Fibroblast of lung (primary cell): ENCODE results near the gene P3H4. TPM values are rescaled to one million over a fixed set of nuclear protein-coding genes. Genes with fewer than 3 reads are reported as not detected.

ENCODE experiments used
- DNase-seq, 2 donors: peaks; one replicate each; pipeline versions ENCODE4 v3.0.0 to v3.0.0-alpha.2; 2010; ENCODE audit warnings: low read depth in 2 of 2
- H2AFZ ChIP-seq: 2 replicates; pipeline ENCODE4 v1.5.1; 2012; ENCODE audit warnings: low read length, control low read depth, inconsistent platforms
- H3K27ac ChIP-seq: 2 replicates; pipeline ENCODE4 v1.5.1; 2011; ENCODE audit warnings: low read length, control low read depth; ENCODE audit not compliant: insufficient read depth
- H3K27me3 ChIP-seq: 2 replicates; pipeline ENCODE4 v1.5.1; 2011; ENCODE audit warnings: mild to moderate bottlenecking, low read length; ENCODE audit not compliant: control insufficient read depth, insufficient read depth
- H3K36me3 ChIP-seq: 2 replicates; pipeline ENCODE4 v1.5.1; 2011; ENCODE audit warnings: low read length; ENCODE audit not compliant: control insufficient read depth, insufficient read depth
- H3K4me1 ChIP-seq: 2 replicates; pipeline ENCODE4 v1.5.1; 2011; ENCODE audit warnings: low read length; ENCODE audit not compliant: control insufficient read depth, insufficient read depth; ENCODE audit errors: extremely low read depth
- H3K4me2 ChIP-seq: 2 replicates; pipeline ENCODE4 v1.5.1; 2011; ENCODE audit warnings: low read length, control low read depth; ENCODE audit not compliant: insufficient read depth; ENCODE audit errors: extremely low read depth
- H3K4me3 ChIP-seq, 4 experiments: fragments of 200-600 bp in 1 of 4; sonication (generic) in 1 of 4; replicated peaks in 1 of 4; 2 replicates each; pipeline ENCODE4 v1.5.1; 2011 to 2016; ENCODE audit warnings: low read length in 4 of 4, low read depth in 3 of 4, mild to moderate bottlenecking in 3 of 4, control low read depth in 2 of 4, inconsistent platforms in 1 of 4, mixed read lengths in 1 of 4; ENCODE audit not compliant: insufficient read depth in 1 of 4; ENCODE audit errors: control extremely low read depth in 1 of 4
- H3K79me2 ChIP-seq: 2 replicates; pipeline ENCODE4 v1.5.1; 2012; ENCODE audit warnings: mild to moderate bottlenecking, low read length, inconsistent platforms; ENCODE audit not compliant: control insufficient read depth, insufficient read depth
- H3K9ac ChIP-seq: 2 replicates; pipeline ENCODE4 v1.5.1; 2011; ENCODE audit warnings: mild to moderate bottlenecking, low read length, control low read depth; ENCODE audit not compliant: insufficient read depth
- H3K9me3 ChIP-seq: 2 replicates; pipeline ENCODE4 v1.5.1; 2012; ENCODE audit warnings: low read depth, low read length; ENCODE audit not compliant: control insufficient read depth, insufficient read depth
- H4K20me1 ChIP-seq: 2 replicates; pipeline ENCODE4 v1.5.1; 2011; ENCODE audit warnings: low read length; ENCODE audit not compliant: control insufficient read depth, insufficient read depth; ENCODE audit errors: extremely low read depth
- CTCF ChIP-seq, 2 donors: IDR thresholded peaks in 1 of 2; conservative IDR thresholded peaks in 1 of 2; 1 replicate in 1 of 2; 2 replicates in 1 of 2; pipeline ENCODE4 v1.5.1; 2011 to 2012; ENCODE audit warnings: low read length in 2 of 2, control low read depth in 1 of 2, inconsistent platforms in 1 of 2, low read depth in 1 of 2, mild to moderate bottlenecking in 1 of 2
- EZH2 ChIP-seq: IDR thresholded peaks from 2 replicates; pipeline ENCODE4 v1.5.1; 2012; ENCODE audit warnings: low read length, control low read depth, mild to moderate bottlenecking; ENCODE audit errors: missing control alignments
- polyA plus RNA-seq, 2 donors: library from polyadenylated mRNA; depleted of rRNA in 1 of 2; stranded (reverse) in 1 of 2; unstranded in 1 of 2; fragments of >200 nt; gene quantifications; 2 replicates each; pipeline ENCODE4 v1.2.1, GENCODE V29; 2011 to 2012; ENCODE audit warnings: missing spikeins in 1 of 2
- total RNA-seq: library from RNA; depleted of rRNA; stranded (reverse); fragments of >200 nt; gene quantifications from 2 replicates; pipeline ENCODE4 v1.2.1, GENCODE V29; 2014

Gene P3H4
- total and polyA plus RNA-seq, 2 donors (not counting 1 experiment from before 2014, with no cell fraction given), result 36.8 to 37.0 TPM

- H3K4me2 ChIP-seq, result no peak overlapping the region
- TF ChIP-seq CTCF (conservative IDR thresholded peaks at IDR 0.05 in 1 of 2, IDR thresholded peaks at IDR 0.05 in 1 of 2; ENCODE audit: low read depth in 1 of 2, low read length in 2 of 2), result no peak
- no peak overlapping the region for H3K27ac ChIP-seq
Measured at GRCh38 chr17:41816637-41817320, 5.0 kb upstream of the P3H4 start.

GRCh38 chr17:41814195-41814594 lies 2.4 kb upstream of the P3H4 start:
- H3K9ac ChIP-seq, result no peak overlapping the region
- H3K27ac ChIP-seq, result peak overlapping the region; percentile 77
- H3K36me3 ChIP-seq, result peaks cover 16% of the 10 kb centered on the region
- H3K4me1 ChIP-seq, result peaks cover 14% of the 10 kb centered on the region
- no peaks in the 10 kb centered on the region for H3K27me3 ChIP-seq
- no peak for TF ChIP-seq EZH2
- TF ChIP-seq CTCF (conservative IDR thresholded peaks at IDR 0.05 in 1 of 2, IDR thresholded peaks at IDR 0.05 in 1 of 2; ENCODE audit: low read depth in 1 of 2, low read length in 2 of 2), result no peak
- no peaks in the 10 kb centered on the region for H4K20me1 ChIP-seq
- no peaks in the 10 kb centered on the region for H3K9me3 ChIP-seq
- peak overlapping the region; percentile 91 for H3K4me2 ChIP-seq
- H3K79me2 ChIP-seq, result peaks cover 47% of the 10 kb centered on the region
- peak overlapping the region; percentile 89 to 99 (median 94) for H3K4me3 ChIP-seq
- peak; percentile 29 to 52 for DNase-seq
- no peak overlapping the region for H2AFZ ChIP-seq

More at GRCh38 chr17:41816637-41817320, 5.0 kb upstream of the P3H4 start:
- H3K36me3 ChIP-seq, result peaks cover 25% of the 10 kb centered on the region
- no peak for DNase-seq
- H4K20me1 ChIP-seq, result no peaks in the 10 kb centered on the region
- no peaks in the 10 kb centered on the region for H3K9me3 ChIP-seq
- no peaks in the 10 kb centered on the region for H3K27me3 ChIP-seq
- no peak overlapping the region for H2AFZ ChIP-seq
- no peak overlapping the region for H3K4me3 ChIP-seq
- H3K4me1 ChIP-seq, result peaks cover 6% of the 10 kb centered on the region
- peaks cover 37% of the 10 kb centered on the region for H3K79me2 ChIP-seq
- H3K9ac ChIP-seq, result no peak overlapping the region

- Histone ChIP-seq H3K9ac (peak overlapping the region; percentile 71), H3K4me3 (peak overlapping the region; percentile 89 to 99 (median 94)), H4K20me1 (no peaks in the 10 kb centered on the region), H3K79me2 (peaks cover 47% of the 10 kb centered on the region), H3K4me1 (peaks cover 14% of the 10 kb centered on the region), H3K27ac (peak overlapping the region; percentile 77), H3K9me3 (no peaks in the 10 kb centered on the region), H2AFZ (no peak overlapping the region), H3K4me2 (peak overlapping the region; percentile 91), H3K36me3 (peaks cover 14% of the 10 kb centered on the region), H3K27me3 (no peaks in the 10 kb centered on the region)
- no peak for DNase-seq
- TF ChIP-seq CTCF (conservative IDR thresholded peaks at IDR 0.05 in 1 of 2, IDR thresholded peaks at IDR 0.05 in 1 of 2; ENCODE audit: low read depth in 1 of 2, low read length in 2 of 2), result no peak
Measured at GRCh38 chr17:41813699-41814124, 2.0 kb upstream of the P3H4 start.
